DOHH2 (cell line): ENCODE results near the gene SYT1.

Experiments
- H3F3A ChIP-seq: fragments of 200-600 bp; sonication (generic), shearing (Covaris generic); 2 replicates; pipeline ENCODE4 v1.6.0; 2016; ENCODE audit warnings: antibody characterized with exemption, mild to moderate bottlenecking; ENCODE audit not compliant: control insufficient read depth, insufficient read depth
- H3K27ac ChIP-seq: fragments of 200-600 bp; sonication (generic); 2 replicates; pipeline ENCODE4 v1.5.1; 2014; ENCODE audit warnings: low read depth, mild to moderate bottlenecking, low read length, moderate library complexity
- H3K27me3 ChIP-seq: fragments of 200-600 bp; sonication (generic); 2 replicates; pipeline ENCODE4 v1.6.1; 2014; ENCODE audit warnings: mild to moderate bottlenecking, low read length, mixed read lengths; ENCODE audit not compliant: control insufficient read depth
- H3K36me3 ChIP-seq: fragments of 200-600 bp; sonication (generic); 2 replicates; pipeline ENCODE4 v1.6.1; 2014; ENCODE audit warnings: mild to moderate bottlenecking, low read length, moderate library complexity, mixed read lengths; ENCODE audit not compliant: control insufficient read depth
- H3K4me1 ChIP-seq: fragments of 200-600 bp; sonication (generic); 2 replicates; pipeline ENCODE4 v1.6.1; 2014; ENCODE audit warnings: mild to moderate bottlenecking, low read length, mixed read lengths; ENCODE audit not compliant: control insufficient read depth
- H3K4me2 ChIP-seq: fragments of 200-600 bp; sonication (generic); 2 replicates; pipeline ENCODE4 v1.6.0; 2014; ENCODE audit warnings: mild to moderate bottlenecking, low read length, moderate library complexity
- H3K4me3 ChIP-seq: fragments of 200-600 bp; sonication (generic); 2 replicates; pipeline ENCODE4 v1.5.1; 2014; ENCODE audit warnings: mild to moderate bottlenecking, low read length, mixed read lengths
- H3K79me2 ChIP-seq: fragments of 200-600 bp; sonication (generic); 2 replicates; pipeline ENCODE4 v1.6.1; 2014; ENCODE audit warnings: mild to moderate bottlenecking, low read length, mixed read lengths; ENCODE audit not compliant: control insufficient read depth
- H3K9me2 ChIP-seq: fragments of 200-600 bp; sonication (generic); replicated peaks from 2 replicates; pipeline ENCODE4 v1.6.1; 2014; ENCODE audit warnings: mild to moderate bottlenecking, low read length, mixed read lengths; ENCODE audit not compliant: control insufficient read depth
- H3K9me3 ChIP-seq: fragments of 200-600 bp; sonication (generic); 2 replicates; pipeline ENCODE4 v1.6.1; 2014; ENCODE audit warnings: antibody characterized with exemption, low read length, mixed read lengths; ENCODE audit not compliant: control insufficient read depth, insufficient read depth
- H4K20me1 ChIP-seq: fragments of 200-600 bp; sonication (generic); 2 replicates; pipeline ENCODE4 v1.6.0; 2014; ENCODE audit warnings: low read depth, mild to moderate bottlenecking, antibody characterized with exemption, low read length, moderate library complexity; ENCODE audit not compliant: control insufficient read depth, insufficient read depth
- EZH2phosphoT487 ChIP-seq: fragments of 200-600 bp; sonication (generic); IDR thresholded peaks from 2 replicates; pipeline ENCODE4 v1.6.1; 2017; ENCODE audit warnings: borderline replicate concordance, mild to moderate bottlenecking, antibody characterized with exemption, low read length, moderate library complexity, mixed read lengths
- TF ChIP-seq, protein P1 (sequence below): fragments of 200-600 bp; sonication (generic); IDR thresholded peaks from one replicate; pipeline ENCODE4 v1.5.1; 2014; ENCODE audit warnings: antibody characterized with exemption, mild to moderate bottlenecking, low read depth, low read length; ENCODE audit not compliant: poor library complexity, severe bottlenecking

The SYT1 gene

DNA sequence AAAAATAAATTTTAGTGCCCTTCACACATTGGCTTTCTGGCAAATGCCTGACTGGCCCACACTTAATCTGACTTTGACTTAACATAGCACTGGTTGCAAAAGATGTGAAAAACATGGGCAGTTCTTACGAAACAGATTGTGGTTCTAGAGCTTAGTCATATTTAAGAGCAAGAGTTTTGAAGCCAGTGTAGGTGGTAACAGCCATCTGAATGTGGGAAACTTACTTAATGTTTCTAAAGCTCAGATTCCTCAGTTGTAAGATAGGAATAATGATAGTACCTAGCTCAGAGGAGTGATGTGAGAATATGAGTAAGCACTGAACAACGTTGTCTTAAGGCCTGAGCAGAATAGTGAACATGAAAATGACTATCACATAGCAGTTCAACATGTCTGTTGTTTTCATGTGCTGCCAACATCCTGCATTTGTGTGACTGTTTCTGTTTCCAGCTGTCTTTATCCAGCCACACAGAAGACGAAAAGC lies 262.7 kb downstream of the SYT1 start:
- Histone ChIP-seq H3K79me2 (no peaks in the 10 kb centered on the region), H3F3A (no peaks in the 10 kb centered on the region), H3K27ac (no peak overlapping the region), H4K20me1 (no peaks in the 10 kb centered on the region), H3K27me3 (no peaks in the 10 kb centered on the region), H3K9me3 (no peaks in the 10 kb centered on the region), H3K4me1 (no peaks in the 10 kb centered on the region), H3K36me3 (no peaks in the 10 kb centered on the region), H3K4me2 (no peak overlapping the region), H3K4me3 (no peak overlapping the region), H3K9me2 (no peaks in the 10 kb centered on the region)
- no peak for TF ChIP-seq EZH2phosphoT487
- TF ChIP-seq, protein P1, sequence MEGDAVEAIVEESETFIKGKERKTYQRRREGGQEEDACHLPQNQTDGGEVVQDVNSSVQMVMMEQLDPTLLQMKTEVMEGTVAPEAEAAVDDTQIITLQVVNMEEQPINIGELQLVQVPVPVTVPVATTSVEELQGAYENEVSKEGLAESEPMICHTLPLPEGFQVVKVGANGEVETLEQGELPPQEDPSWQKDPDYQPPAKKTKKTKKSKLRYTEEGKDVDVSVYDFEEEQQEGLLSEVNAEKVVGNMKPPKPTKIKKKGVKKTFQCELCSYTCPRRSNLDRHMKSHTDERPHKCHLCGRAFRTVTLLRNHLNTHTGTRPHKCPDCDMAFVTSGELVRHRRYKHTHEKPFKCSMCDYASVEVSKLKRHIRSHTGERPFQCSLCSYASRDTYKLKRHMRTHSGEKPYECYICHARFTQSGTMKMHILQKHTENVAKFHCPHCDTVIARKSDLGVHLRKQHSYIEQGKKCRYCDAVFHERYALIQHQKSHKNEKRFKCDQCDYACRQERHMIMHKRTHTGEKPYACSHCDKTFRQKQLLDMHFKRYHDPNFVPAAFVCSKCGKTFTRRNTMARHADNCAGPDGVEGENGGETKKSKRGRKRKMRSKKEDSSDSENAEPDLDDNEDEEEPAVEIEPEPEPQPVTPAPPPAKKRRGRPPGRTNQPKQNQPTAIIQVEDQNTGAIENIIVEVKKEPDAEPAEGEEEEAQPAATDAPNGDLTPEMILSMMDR, result no peak

DNA sequence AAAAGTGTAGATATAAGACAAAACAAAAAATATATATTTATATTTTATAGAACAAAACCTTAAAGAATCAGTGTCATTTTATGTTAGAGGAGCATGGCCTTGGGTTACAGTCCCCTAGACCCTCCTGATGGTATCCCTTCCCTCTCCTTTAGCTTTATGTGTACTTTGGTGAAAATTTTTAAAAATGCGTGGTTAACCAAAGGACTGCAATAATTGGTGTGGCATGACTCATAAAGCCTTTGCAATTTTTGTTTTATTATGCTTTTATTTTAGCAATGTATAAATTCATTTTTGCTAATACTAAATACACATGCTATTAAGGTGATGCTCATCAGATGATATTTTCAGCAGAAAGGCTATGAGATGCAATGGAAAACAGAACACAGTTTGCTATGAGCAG lies 264.4 kb downstream of the SYT1 start:
- Histone ChIP-seq H3K4me3 (no peak overlapping the region), H4K20me1 (no peaks in the 10 kb centered on the region), H3K27ac (no peak overlapping the region), H3K79me2 (no peaks in the 10 kb centered on the region), H3K36me3 (no peaks in the 10 kb centered on the region), H3K4me1 (no peaks in the 10 kb centered on the region), H3K9me3 (no peaks in the 10 kb centered on the region), H3K4me2 (no peak overlapping the region), H3K9me2 (no peaks in the 10 kb centered on the region), H3K27me3 (no peaks in the 10 kb centered on the region), H3F3A (no peaks in the 10 kb centered on the region)
- TF ChIP-seq EZH2phosphoT487, result no peak
- TF ChIP-seq, protein P1, result no peak

DNA sequence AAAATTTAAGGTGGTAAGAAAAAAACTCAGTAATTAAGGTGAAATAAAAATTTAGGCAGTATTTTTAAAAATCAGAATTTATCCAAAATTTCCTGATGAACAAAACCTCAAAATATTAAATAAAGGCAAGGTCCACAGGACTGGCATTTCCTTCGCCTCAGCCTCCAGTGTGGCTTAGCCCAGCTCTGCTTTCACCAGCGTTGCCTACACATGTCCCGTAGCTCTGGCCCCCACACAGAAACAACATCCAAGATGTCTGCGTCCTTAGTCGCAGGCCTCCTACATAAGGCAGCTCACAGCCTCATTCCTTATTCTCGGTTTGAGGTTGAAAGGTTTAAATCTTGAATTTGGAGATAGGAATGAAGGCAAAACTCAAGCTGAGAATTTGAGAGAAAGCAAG lies 274.3 kb downstream of the SYT1 start:
- no peak overlapping the region for H3K27ac ChIP-seq

More for the DNA sequence above, 274.3 kb downstream of the SYT1 start:
- H3F3A ChIP-seq, result no peaks in the 10 kb centered on the region
- TF ChIP-seq EZH2phosphoT487, result no peak
- TF ChIP-seq, protein P1, result no peak
- H3K27me3 ChIP-seq, result no peaks in the 10 kb centered on the region
- no peaks in the 10 kb centered on the region for H4K20me1 ChIP-seq
- H3K4me2 ChIP-seq, result no peak overlapping the region
- no peaks in the 10 kb centered on the region for H3K9me3 ChIP-seq
- no peaks in the 10 kb centered on the region for H3K4me1 ChIP-seq
- H3K36me3 ChIP-seq, result no peaks in the 10 kb centered on the region
- no peaks in the 10 kb centered on the region for H3K9me2 ChIP-seq
- H3K79me2 ChIP-seq, result no peaks in the 10 kb centered on the region
- H3K4me3 ChIP-seq, result no peak overlapping the region
